HepG2 (cell line): ENCODE results near the gene NCOA5. TPM values are rescaled to one million over a fixed set of nuclear protein-coding genes. Genes with fewer than 3 reads are reported as not detected.

Source experiments
- GTF2F1 ChIP-seq: fragments of 150-350 bp; IDR thresholded peaks from 2 replicates; pipeline ENCODE4 v1.6.1; 2014; ENCODE audit warnings: low read length
- JUNB ChIP-seq: sonication (generic); formaldehyde crosslinking; IDR thresholded peaks from 2 replicates; pipeline ENCODE4 v1.8.0; 2022; ENCODE audit warnings: missing genetic modification reagents, mild to moderate bottlenecking, borderline replicate concordance
- MAFF ChIP-seq: IDR thresholded peaks from 2 replicates; pipeline ENCODE4 v1.6.1; 2011; ENCODE audit warnings: low read depth, low read length, improper control_type of control experiment
- MATR3 ChIP-seq: sonication (generic); formaldehyde crosslinking; IDR thresholded peaks from 2 replicates; pipeline ENCODE4 v1.4.0; 2020; ENCODE audit warnings: missing genetic modification reagents
- POLR2AphosphoS5 ChIP-seq: IDR thresholded peaks from 2 replicates; pipeline ENCODE4 v1.6.1; 2012; ENCODE audit warnings: low read depth, low read length
- RARA ChIP-seq: IDR thresholded peaks from 2 replicates; pipeline ENCODE4 v1.6.1; 2016; ENCODE audit warnings: missing genetic modification reagents, missing compliant biosample characterization
- RFXANK ChIP-seq: IDR thresholded peaks from 2 replicates; pipeline ENCODE4 v1.6.1; 2016
- SRY ChIP-seq: sonication (generic); formaldehyde crosslinking; IDR thresholded peaks from 2 replicates; pipeline ENCODE4 v1.8.0; 2022; ENCODE audit warnings: mild to moderate bottlenecking, missing genetic modification reagents
- ZNF274 ChIP-seq: sonication (generic); formaldehyde crosslinking; IDR thresholded peaks from 2 replicates; pipeline ENCODE4 v1.5.1; 2020; ENCODE audit warnings: mild to moderate bottlenecking, missing genetic modification reagents
- ZNF430 ChIP-seq: sonication (generic); formaldehyde crosslinking; IDR thresholded peaks from 2 replicates; pipeline ENCODE4 v1.9.0; 2021; ENCODE audit warnings: mild to moderate bottlenecking, missing genetic modification reagents
- ZNF709 ChIP-seq: sonication (generic); formaldehyde crosslinking; IDR thresholded peaks from 2 replicates; pipeline ENCODE4 v1.5.0; 2020; ENCODE audit warnings: mild to moderate bottlenecking, missing genetic modification reagents
- polyA plus RNA-seq, 8 experiments: library from polyadenylated mRNA; depleted of rRNA in 3 of 8; stranded (reverse) in 7 of 8; unstranded in 1 of 8; fragments of >200 nt; fragmentation: Illumina TruSeq in 4 of 8; extraction: Trizol in 4 of 8; gene quantifications; 2 replicates each; pipeline versions ENCODE4 v1.2.1 to v1.2.3, GENCODE V29; 2011 to 2016; ENCODE audit warnings: low read depth in 4 of 8, missing spikeins in 1 of 8, mixed read lengths in 1 of 8; ENCODE audit not compliant: insufficient read depth in 1 of 8
- total RNA-seq, 5 experiments: library from RNA; depleted of rRNA; stranded (reverse); fragments of >200 nt; fragmentation: Illumina TruSeq; extraction: Trizol; gene quantifications; 2 replicates each; pipeline ENCODE4 v1.2.3, GENCODE V29; 2016; ENCODE audit warnings: low read depth in 1 of 5
- TF ChIP-seq, protein P1 (sequence below): sonication (generic); formaldehyde crosslinking; IDR thresholded peaks from 2 replicates; pipeline ENCODE4 v1.4.0; 2020; ENCODE audit warnings: missing genetic modification reagents, low read depth, mild to moderate bottlenecking, borderline replicate concordance
- TF ChIP-seq, protein P2 (sequence below): sonication (generic); formaldehyde crosslinking; IDR thresholded peaks from 2 replicates; pipeline ENCODE4 v1.4.0; 2020; ENCODE audit warnings: missing genetic modification reagents
- TF ChIP-seq, protein P3 (sequence below): sonication (generic); formaldehyde crosslinking; IDR thresholded peaks from 2 replicates; pipeline ENCODE4 v1.5.1; 2020; ENCODE audit warnings: mild to moderate bottlenecking, moderate library complexity, missing genetic modification reagents
- TF ChIP-seq, protein P4 (sequence below): sonication (generic); formaldehyde crosslinking; IDR thresholded peaks from 2 replicates; pipeline ENCODE4 v1.4.0; 2020; ENCODE audit warnings: mild to moderate bottlenecking, missing genetic modification reagents
- TF ChIP-seq, protein P5 (sequence below): sonication (generic); formaldehyde crosslinking; IDR thresholded peaks from 2 replicates; pipeline ENCODE4 v1.8.1; 2023; ENCODE audit warnings: mild to moderate bottlenecking, missing genetic modification reagents

The NCOA5 gene
- total and polyA plus RNA-seq, 2 of the 13 experiments (the other 11 are each of a cell fraction or from before 2014, with no cell fraction given), result 16.5 to 28.4 TPM

- TF ChIP-seq ZNF709 (CRISPR knock-in tag) (peak; percentile 73; the same call in 1 of the 2 replicates), JUNB (CRISPR knock-in tag) (no peak), ZNF430 (CRISPR knock-in tag) (no peak), RFXANK (CRISPR knock-in tag) (peak; percentile 59; the same call in 1 of the 2 replicates), SRY (CRISPR knock-in tag) (no peak), ZNF274 (peak; percentile 96), MAFF (no peak), MATR3 (CRISPR knock-in tag) (no peak), RARA (CRISPR knock-in tag) (no peak), GTF2F1 (no peak), POLR2AphosphoS5 (no peak)
- TF ChIP-seq, protein P1, sequence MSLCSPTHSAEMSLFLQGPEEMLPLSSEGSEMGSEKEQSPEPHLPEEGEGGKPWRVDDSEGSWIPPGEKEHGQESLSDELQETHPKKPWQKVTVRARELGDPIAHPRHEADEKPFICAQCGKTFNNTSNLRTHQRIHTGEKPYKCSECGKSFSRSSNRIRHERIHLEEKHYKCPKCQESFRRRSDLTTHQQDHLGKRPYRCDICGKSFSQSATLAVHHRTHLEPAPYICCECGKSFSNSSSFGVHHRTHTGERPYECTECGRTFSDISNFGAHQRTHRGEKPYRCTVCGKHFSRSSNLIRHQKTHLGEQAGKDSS (CRISPR knock-in tag), result peak; percentile 81; the same call in 1 of the 2 replicates
- TF ChIP-seq, protein P2, sequence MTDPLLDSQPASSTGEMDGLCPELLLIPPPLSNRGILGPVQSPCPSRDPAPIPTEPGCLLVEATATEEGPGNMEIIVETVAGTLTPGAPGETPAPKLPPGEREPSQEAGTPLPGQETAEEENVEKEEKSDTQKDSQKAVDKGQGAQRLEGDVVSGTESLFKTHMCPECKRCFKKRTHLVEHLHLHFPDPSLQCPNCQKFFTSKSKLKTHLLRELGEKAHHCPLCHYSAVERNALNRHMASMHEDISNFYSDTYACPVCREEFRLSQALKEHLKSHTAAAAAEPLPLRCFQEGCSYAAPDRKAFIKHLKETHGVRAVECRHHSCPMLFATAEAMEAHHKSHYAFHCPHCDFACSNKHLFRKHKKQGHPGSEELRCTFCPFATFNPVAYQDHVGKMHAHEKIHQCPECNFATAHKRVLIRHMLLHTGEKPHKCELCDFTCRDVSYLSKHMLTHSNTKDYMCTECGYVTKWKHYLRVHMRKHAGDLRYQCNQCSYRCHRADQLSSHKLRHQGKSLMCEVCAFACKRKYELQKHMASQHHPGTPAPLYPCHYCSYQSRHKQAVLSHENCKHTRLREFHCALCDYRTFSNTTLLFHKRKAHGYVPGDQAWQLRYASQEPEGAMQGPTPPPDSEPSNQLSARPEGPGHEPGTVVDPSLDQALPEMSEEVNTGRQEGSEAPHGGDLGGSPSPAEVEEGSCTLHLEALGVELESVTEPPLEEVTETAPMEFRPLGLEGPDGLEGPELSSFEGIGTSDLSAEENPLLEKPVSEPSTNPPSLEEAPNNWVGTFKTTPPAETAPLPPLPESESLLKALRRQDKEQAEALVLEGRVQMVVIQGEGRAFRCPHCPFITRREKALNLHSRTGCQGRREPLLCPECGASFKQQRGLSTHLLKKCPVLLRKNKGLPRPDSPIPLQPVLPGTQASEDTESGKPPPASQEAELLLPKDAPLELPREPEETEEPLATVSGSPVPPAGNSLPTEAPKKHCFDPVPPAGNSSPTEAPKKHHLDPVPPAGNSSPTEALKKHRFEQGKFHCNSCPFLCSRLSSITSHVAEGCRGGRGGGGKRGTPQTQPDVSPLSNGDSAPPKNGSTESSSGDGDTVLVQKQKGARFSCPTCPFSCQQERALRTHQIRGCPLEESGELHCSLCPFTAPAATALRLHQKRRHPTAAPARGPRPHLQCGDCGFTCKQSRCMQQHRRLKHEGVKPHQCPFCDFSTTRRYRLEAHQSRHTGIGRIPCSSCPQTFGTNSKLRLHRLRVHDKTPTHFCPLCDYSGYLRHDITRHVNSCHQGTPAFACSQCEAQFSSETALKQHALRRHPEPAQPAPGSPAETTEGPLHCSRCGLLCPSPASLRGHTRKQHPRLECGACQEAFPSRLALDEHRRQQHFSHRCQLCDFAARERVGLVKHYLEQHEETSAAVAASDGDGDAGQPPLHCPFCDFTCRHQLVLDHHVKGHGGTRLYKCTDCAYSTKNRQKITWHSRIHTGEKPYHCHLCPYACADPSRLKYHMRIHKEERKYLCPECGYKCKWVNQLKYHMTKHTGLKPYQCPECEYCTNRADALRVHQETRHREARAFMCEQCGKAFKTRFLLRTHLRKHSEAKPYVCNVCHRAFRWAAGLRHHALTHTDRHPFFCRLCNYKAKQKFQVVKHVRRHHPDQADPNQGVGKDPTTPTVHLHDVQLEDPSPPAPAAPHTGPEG (CRISPR knock-in tag), result 0 out of 2 replicates have a peak, but pooled peaks have one; percentile 30
- TF ChIP-seq, protein P3, sequence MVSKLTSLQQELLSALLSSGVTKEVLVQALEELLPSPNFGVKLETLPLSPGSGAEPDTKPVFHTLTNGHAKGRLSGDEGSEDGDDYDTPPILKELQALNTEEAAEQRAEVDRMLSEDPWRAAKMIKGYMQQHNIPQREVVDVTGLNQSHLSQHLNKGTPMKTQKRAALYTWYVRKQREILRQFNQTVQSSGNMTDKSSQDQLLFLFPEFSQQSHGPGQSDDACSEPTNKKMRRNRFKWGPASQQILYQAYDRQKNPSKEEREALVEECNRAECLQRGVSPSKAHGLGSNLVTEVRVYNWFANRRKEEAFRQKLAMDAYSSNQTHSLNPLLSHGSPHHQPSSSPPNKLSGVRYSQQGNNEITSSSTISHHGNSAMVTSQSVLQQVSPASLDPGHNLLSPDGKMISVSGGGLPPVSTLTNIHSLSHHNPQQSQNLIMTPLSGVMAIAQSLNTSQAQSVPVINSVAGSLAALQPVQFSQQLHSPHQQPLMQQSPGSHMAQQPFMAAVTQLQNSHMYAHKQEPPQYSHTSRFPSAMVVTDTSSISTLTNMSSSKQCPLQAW (CRISPR knock-in tag), result peak; percentile 72; the same call in 1 of the 2 replicates
- TF ChIP-seq, protein P4, sequence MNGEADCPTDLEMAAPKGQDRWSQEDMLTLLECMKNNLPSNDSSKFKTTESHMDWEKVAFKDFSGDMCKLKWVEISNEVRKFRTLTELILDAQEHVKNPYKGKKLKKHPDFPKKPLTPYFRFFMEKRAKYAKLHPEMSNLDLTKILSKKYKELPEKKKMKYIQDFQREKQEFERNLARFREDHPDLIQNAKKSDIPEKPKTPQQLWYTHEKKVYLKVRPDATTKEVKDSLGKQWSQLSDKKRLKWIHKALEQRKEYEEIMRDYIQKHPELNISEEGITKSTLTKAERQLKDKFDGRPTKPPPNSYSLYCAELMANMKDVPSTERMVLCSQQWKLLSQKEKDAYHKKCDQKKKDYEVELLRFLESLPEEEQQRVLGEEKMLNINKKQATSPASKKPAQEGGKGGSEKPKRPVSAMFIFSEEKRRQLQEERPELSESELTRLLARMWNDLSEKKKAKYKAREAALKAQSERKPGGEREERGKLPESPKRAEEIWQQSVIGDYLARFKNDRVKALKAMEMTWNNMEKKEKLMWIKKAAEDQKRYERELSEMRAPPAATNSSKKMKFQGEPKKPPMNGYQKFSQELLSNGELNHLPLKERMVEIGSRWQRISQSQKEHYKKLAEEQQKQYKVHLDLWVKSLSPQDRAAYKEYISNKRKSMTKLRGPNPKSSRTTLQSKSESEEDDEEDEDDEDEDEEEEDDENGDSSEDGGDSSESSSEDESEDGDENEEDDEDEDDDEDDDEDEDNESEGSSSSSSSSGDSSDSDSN (CRISPR knock-in tag), result peak; percentile 74; the same call in 1 of the 2 replicates
- TF ChIP-seq, protein P5, sequence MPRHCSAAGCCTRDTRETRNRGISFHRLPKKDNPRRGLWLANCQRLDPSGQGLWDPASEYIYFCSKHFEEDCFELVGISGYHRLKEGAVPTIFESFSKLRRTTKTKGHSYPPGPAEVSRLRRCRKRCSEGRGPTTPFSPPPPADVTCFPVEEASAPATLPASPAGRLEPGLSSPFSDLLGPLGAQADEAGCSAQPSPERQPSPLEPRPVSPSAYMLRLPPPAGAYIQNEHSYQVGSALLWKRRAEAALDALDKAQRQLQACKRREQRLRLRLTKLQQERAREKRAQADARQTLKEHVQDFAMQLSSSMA (CRISPR knock-in tag), result no peak
Measured at GRCh38 chr20:46013829-46014516, 75.8 kb downstream of the NCOA5 start (continued).
